OCI-LY7 (cell line): Measurements from ENCODE around the gene TRPM3. TPM values are rescaled to one million over a fixed set of nuclear protein-coding genes. Genes with fewer than 3 reads are reported as not detected.

Experiments
- BruUV-seq: library from RNA; stranded (reverse); fragments of 400-500 nt; replicated peaks from 2 replicates; lab custom pipeline; 2021; lab: Mats Ljungman, UMichigan
- CTCF ChIA-PET: fragments of 300-600 bp; sonication (Branson Sonifier 250); formaldehyde crosslinking; loops from one replicate; lab custom pipeline; 2022; ENCODE audit warnings: antibody characterized with exemption; ENCODE audit not compliant: unreplicated experiment; lab: Charles Lee
- POLR2A ChIA-PET: fragments of 300-600 bp; sonication (Branson Sonifier 250); formaldehyde crosslinking; loops from one replicate; lab custom pipeline; 2022; ENCODE audit warnings: antibody characterized with exemption; lab: Charles Lee
- DNase-seq: peaks from one replicate; pipeline ENCODE4 v3.0.0-alpha.2; 2015; ENCODE audit warnings: low spot score
- H2AFZ ChIP-seq: fragments of 200-600 bp; sonication (generic), shearing (Covaris generic); 2 replicates; pipeline ENCODE4 v1.6.1; 2014; ENCODE audit warnings: mild to moderate bottlenecking, antibody characterized with exemption, low read length, moderate library complexity
- H3K27ac ChIP-seq: fragments of 200-600 bp; sonication (generic); 2 replicates; pipeline ENCODE4 v1.5.1; 2014; ENCODE audit warnings: mixed run types, low read depth, mild to moderate bottlenecking, moderate library complexity, low read length, inconsistent platforms; ENCODE audit not compliant: poor library complexity, severe bottlenecking
- H3K36me3 ChIP-seq: fragments of 200-600 bp; sonication (generic); 2 replicates; pipeline ENCODE4 v1.6.1; 2014; ENCODE audit warnings: mild to moderate bottlenecking, antibody characterized with exemption, low read length, moderate library complexity, mixed read lengths; ENCODE audit not compliant: insufficient read depth
- H3K4me1 ChIP-seq: fragments of 200-600 bp; sonication (generic); 2 replicates; pipeline ENCODE4 v1.5.1; 2014; ENCODE audit warnings: mild to moderate bottlenecking, low read length; ENCODE audit not compliant: insufficient read depth, poor library complexity, severe bottlenecking
- H3K4me2 ChIP-seq: fragments of 200-600 bp; sonication (generic); 2 replicates; pipeline ENCODE4 v1.6.1; 2014; ENCODE audit warnings: mild to moderate bottlenecking, low read length
- H3K4me3 ChIP-seq: fragments of 200-600 bp; sonication (generic); 2 replicates; pipeline ENCODE4 v1.5.1; 2014; ENCODE audit warnings: mild to moderate bottlenecking, low read depth, low read length; ENCODE audit not compliant: poor library complexity, severe bottlenecking
- H3K79me2 ChIP-seq: fragments of 200-600 bp; sonication (generic); 2 replicates; pipeline ENCODE4 v1.6.1; 2016; ENCODE audit warnings: low read depth, mild to moderate bottlenecking, low read length, moderate library complexity, mixed read lengths; ENCODE audit not compliant: insufficient read depth
- H3K9me2 ChIP-seq: fragments of 200-600 bp; sonication (generic); 2 replicates; pipeline ENCODE4 v1.6.1; 2016; ENCODE audit warnings: mild to moderate bottlenecking, low read length, mixed read lengths; ENCODE audit not compliant: insufficient read depth
- H3K9me3 ChIP-seq: fragments of 200-600 bp; sonication (generic); 2 replicates; pipeline ENCODE4 v1.6.1; 2014; ENCODE audit warnings: mild to moderate bottlenecking, mixed run types, low read length, mixed read lengths
- H4K20me1 ChIP-seq: fragments of 200-600 bp; sonication (generic); 2 replicates; pipeline ENCODE4 v1.6.1; 2014; ENCODE audit warnings: mild to moderate bottlenecking, antibody characterized with exemption, low read length, moderate library complexity, mixed read lengths; ENCODE audit not compliant: insufficient read depth
- CTCF ChIP-seq: fragments of 200-600 bp; sonication (generic); conservative IDR thresholded peaks from 2 replicates; pipeline ENCODE4 v1.5.1; 2014; ENCODE audit warnings: mild to moderate bottlenecking, antibody characterized with exemption, low read length, moderate library complexity, mixed read lengths
- EZH2phosphoT487 ChIP-seq: fragments of 200-600 bp; sonication (generic); IDR thresholded peaks from 2 replicates; pipeline ENCODE4 v1.6.1; 2018; ENCODE audit warnings: low read depth, borderline replicate concordance, mild to moderate bottlenecking, mixed run types, antibody characterized with exemption, low read length, moderate library complexity, mixed read lengths
- intact Hi-C: fragments of 100-400 bp; cut with micrococcal nuclease; formaldehyde crosslinking; loops from one replicate; pipeline ENCODE4 v1.10.0; 2022; ENCODE audit not compliant: unreplicated experiment
- total RNA-seq, 2 experiments: library from RNA; depleted of rRNA in 1 of 2; stranded (reverse); fragments of >200 nt in 1 of 2; shearing (Covaris generic) in 1 of 2; gene quantifications; 2 replicates each; pipeline ENCODE4 v1.2.3, GENCODE V29; 2014 to 2022

Gene TRPM3
- total RNA-seq, 2 experiments from 2014 or later: not detected

- POLR2A ChIA-PET: interaction anchor here (1.1 kb wide), 1 partner anchor 47 kb away, joined by 3 read pairs; no protein-coding TSS in a partner anchor
Measured at GRCh38 chr9:71025201-71025600, 96.2 kb downstream of the TRPM3 start.

DNA sequence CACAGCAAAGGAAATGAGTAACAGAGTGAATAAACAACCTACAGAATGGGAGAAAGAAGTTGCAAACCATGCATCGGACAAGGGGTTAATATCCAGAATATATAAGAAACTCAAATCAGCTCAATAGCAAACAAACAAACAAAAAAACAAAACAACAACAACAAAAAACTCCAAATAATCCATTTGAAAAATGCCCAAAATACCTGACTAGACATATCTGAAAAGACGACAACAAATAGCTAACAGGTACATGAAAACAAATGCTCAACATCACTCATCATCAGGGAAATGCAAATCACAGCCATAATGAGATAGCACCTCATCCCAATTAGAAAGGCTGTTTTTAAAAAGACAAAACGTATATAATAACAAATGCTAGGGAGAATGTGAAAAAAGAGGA, 111.2 kb downstream of the TRPM3 start:
- intact Hi-C loops: no loop called here
- ChIA-PET CTCF (no interaction called here), POLR2A (interaction anchor here (0.6 kb wide), 1 partner anchor 50 kb away, joined by 3 read pairs; no protein-coding TSS in a partner anchor)
- Histone ChIP-seq H3K79me2 (no peaks in the 10 kb centered on the region), H3K4me1 (no peaks in the 10 kb centered on the region), H4K20me1 (no peaks in the 10 kb centered on the region), H2AFZ (no peak overlapping the region), H3K4me2 (no peak overlapping the region), H3K27ac (no peak overlapping the region), H3K9me3 (0 out of 2 replicates have a peak, but pooled peaks cover 6% of the 10 kb centered on the region), H3K9me2 (no peaks in the 10 kb centered on the region), H3K36me3 (no peaks in the 10 kb centered on the region), H3K4me3 (no peak overlapping the region)
- TF ChIP-seq EZH2phosphoT487: no peak
- TF ChIP-seq CTCF: no peak
- DNase-seq: no peak
- BruUV-seq: no TSS peak

More at GRCh38 chr9:71025201-71025600, 96.2 kb downstream of the TRPM3 start:
- DNase-seq: no peak
- Histone ChIP-seq H3K79me2 (no peaks in the 10 kb centered on the region), H2AFZ (no peak overlapping the region), H4K20me1 (no peaks in the 10 kb centered on the region), H3K4me1 (no peaks in the 10 kb centered on the region), H3K36me3 (no peaks in the 10 kb centered on the region), H3K9me2 (no peaks in the 10 kb centered on the region), H3K4me2 (no peak overlapping the region), H3K27ac (no peak overlapping the region), H3K9me3 (no peaks in the 10 kb centered on the region), H3K4me3 (no peak overlapping the region)
- intact Hi-C loops: no loop called here
- TF ChIP-seq EZH2phosphoT487 (no peak), CTCF (no peak)
- no TSS peak for BruUV-seq
- CTCF ChIA-PET: no interaction called here

DNA sequence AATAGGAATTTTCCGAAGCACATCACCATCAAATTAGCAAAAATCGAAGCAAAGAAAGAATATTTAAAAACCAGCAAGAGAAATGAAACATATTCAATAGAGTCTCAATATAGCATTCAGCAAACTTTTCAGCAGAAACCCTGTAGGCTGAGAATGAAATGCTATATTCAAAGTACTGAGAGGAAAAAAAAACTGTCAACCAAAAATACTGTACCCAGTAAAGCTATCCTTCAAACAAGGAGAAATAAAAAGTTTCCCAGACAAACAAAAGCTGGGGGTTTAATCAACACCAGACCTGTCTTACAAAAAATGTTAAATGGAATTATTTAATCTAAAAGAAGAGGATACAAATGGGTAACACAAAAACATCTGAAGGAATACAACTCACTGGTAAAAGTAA, 116.0 kb downstream of the TRPM3 start:
- H3K79me2 ChIP-seq: no peaks in the 10 kb centered on the region
- POLR2A ChIA-PET: no interaction called here
- no peaks in the 10 kb centered on the region for H3K9me2 ChIP-seq
- H4K20me1 ChIP-seq: no peaks in the 10 kb centered on the region
- intact Hi-C loops: no loop called here
- H3K9me3 ChIP-seq: 0 out of 2 replicates have a peak, but pooled peaks cover 6% of the 10 kb centered on the region
- H3K4me1 ChIP-seq: no peaks in the 10 kb centered on the region
- no peak overlapping the region for H3K27ac ChIP-seq
- H2AFZ ChIP-seq: no peak overlapping the region
- no peaks in the 10 kb centered on the region for H3K36me3 ChIP-seq
- DNase-seq: no peak
- H3K4me2 ChIP-seq: no peak overlapping the region
- H3K4me3 ChIP-seq: no peak overlapping the region
- TF ChIP-seq CTCF (no peak), EZH2phosphoT487 (no peak)
- no TSS peak for BruUV-seq
- CTCF ChIA-PET: no interaction called here
